Measurements from ENCODE around the gene ECI1.
"Not testable (repeated sequence)": the region's sequence is repeated elsewhere in the genome, so short reads cannot be mapped to it uniquely, and the experiment has no call there.

The ECI1 gene

DNA sequence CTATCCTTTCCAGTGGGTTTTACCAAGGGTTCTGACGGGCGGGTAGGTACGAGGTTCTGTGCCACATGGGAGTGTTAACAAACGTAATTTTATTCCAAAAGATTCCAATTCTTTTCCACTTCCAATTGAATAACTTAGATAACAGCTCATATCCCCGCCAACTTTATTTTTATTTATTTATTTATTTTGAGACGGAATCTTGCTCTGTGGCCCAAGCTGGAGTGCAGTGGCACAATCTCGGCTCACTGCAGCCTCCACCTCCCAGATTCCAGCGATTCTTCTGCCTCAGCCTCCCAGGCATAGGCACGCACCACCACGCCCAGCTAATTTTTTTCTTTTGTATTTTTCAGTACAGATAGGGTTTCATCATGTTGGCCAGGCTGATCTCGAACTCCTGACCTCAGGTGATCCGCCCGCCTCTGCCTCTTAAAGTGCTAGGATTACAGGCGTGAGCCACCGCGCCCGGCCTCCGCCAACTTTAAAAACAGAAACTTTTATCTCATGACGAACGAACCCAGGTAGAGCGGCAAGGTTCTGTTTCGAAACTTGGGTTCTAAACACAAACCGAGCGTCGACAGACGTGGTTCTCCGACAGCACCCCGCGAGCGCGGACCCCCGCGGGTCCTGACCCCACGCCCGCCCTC lies 613 bp downstream of the ECI1 start:
- DNase-seq = no peak

DNA sequence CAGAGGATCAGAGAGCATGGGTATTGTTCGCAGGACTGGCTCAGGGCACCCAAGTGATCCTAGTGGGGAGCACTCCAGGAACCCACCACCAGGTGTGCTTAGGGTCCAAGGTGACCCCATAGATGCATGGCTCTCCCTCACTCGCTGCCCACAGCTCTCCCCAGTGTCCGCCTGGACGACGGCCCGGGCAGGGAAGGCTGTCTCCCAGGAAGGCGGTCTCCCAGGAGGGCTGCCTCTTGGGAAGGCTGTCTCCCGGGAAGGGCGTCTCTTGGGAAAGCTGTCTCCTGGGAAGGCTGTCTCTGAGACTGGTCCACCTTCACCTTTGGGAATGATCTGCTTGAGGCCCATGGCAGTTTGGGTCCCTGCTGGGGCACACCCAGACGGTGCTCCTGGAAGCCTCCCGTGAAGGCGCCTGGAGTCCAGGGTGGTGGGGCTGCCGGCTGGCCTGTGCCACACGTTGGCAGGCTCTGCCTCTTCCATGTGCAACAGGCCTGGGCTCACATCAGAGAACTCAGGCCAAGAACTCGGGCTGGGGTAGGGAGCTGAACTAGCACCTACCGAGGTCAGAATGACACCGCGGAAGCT lies 5.0 kb downstream of the ECI1 start:
- DNase-seq = no peak

DNA sequence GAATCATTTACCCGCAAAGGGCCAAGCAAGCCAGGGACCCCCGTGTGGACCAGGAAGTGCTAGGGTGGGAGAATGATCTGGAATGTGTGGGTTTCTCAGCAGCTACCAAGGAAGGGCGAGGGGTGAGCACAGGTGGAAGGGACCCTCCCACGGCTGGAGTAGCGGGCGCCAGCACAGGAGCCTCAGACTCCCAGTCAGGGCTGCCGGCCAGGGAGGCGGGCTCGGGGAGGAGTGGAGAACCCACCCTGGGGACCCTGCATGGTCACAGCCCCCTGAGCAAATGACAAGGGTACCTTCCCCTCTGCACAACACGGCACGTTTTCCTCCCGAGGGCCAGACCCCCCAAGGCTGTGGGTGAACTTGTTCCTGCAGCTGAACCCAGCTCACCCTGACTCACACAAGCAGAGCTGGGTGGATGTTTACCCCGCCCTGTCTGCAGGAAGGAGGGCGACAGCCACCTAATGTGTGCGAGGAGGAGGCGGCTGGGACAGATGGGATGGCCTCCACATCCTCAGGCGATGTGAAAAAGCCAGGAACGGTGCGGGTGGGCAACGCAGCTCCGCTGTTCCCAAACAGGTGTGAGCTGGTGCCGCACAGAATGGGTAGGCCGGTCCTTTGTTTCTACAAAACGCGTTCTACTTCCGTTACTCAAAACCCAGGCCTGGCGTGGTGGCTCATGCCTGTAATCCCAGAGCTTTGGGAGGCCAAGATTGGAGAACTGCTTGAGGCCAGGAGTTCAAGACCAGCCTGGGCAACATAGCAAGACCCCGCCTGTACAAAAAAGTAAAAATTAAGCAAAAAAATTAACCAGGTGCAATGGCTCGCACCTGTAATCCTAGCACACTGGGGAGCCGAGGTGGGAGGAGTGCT lies 6.2 kb downstream of the ECI1 start:
- no peak for DNase-seq

DNA sequence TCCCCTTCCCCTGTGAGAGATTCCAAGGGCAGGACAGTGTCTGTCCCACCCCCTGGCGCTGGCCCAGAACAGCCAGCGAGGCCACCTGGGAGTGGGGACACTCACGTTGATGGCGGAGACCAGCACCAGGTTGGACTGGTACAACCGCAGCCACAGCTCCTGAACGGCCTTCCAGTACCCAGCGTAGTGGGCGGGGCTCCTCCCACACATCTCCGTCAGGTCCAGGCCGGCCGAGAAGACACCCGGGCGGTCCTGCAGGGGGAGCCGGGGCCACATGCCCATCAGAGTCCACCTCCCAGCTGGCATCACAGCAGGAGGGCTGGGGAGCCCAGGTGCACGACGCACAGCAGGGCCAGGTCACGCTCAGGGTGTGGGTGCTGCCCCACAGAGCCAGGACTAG lies 7.1 kb downstream of the ECI1 start:
- DNase-seq = no peak

DNA sequence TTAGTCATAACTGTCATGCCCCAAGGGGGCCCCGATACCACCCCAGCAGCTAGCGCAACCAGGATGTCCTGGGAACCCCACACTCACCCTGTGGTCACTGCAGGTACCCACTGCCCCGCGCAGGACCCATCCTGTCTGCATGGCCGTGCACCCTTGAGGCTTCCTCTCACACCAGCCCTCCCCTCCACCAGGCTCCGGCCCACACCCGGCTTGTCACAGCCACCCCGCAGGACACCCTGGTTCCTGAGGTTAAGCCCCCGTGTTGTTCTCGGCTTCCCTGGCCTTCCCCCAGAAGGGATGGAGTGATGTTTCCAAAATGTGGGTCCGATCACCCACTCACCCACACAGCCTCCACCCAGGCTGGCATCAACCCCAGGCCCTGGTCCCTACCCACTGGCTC lies 7.6 kb downstream of the ECI1 start:
- no peak for DNase-seq

DNA sequence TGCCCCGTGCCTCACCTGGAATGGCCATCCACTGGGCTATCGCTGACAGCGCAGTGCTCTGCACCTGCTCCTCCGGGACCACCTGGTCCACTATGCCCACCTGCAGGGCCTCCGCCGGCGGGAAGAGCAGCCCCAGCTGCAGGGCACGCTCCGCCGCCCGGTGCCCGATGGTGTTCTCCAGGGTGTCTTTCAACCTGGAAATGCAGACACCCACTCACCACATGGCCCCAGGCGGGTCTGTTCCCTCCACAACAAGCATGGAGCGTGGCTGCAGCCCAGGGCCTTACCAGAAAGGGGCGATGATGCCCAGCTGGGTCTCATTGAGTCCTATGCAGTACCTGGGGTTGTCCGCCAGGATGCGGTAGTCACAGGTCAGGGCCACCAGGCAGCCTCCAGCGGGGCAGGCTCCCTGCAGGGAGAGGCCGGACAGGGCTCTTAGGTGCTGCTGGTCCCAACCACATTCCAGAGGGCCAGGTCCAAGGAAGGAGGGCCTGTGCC lies 8.3 kb downstream of the ECI1 start:
- no peak for DNase-seq

DNA sequence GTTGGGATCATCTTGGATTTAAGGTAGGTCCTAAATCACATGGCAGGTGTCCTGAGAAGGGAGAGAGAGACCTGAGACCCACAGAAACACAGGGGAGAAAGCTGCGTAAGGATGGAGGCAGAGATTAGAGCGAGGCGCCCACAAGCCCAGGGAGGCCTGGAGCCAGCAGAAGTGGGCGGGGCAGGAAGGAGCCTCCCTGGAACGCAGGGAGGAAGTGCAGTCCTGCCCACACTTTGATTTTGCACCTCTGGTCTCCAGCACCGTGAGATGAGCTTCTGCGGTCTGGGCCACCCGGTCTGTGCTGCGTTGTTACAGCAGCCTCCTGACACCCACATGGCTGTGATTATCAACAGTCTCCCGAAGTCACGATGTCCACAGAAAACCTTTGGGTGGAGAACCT lies 8.8 kb downstream of the ECI1 start:
- no peak for DNase-seq

DNA sequence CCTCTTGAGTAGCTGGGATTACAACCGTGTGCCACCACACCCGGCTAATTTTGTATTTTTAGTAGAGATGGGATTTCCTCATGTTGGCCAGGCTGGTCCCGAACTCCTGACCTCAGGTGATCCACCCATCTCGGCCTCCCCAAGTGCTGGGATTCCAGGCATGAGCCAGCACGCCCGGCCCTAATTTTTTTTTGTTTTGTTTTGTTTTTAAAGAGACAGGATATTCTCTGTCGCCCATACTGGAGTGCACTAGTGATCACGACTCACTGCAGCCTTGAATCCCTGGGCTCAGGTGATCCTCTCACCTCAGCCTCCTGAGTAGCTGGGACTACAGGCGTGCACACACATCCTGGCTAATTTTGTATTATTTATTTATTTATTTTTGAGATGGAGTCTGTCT lies 11.1 kb downstream of the ECI1 start:
- DNase-seq = not testable (repeated sequence)

DNA sequence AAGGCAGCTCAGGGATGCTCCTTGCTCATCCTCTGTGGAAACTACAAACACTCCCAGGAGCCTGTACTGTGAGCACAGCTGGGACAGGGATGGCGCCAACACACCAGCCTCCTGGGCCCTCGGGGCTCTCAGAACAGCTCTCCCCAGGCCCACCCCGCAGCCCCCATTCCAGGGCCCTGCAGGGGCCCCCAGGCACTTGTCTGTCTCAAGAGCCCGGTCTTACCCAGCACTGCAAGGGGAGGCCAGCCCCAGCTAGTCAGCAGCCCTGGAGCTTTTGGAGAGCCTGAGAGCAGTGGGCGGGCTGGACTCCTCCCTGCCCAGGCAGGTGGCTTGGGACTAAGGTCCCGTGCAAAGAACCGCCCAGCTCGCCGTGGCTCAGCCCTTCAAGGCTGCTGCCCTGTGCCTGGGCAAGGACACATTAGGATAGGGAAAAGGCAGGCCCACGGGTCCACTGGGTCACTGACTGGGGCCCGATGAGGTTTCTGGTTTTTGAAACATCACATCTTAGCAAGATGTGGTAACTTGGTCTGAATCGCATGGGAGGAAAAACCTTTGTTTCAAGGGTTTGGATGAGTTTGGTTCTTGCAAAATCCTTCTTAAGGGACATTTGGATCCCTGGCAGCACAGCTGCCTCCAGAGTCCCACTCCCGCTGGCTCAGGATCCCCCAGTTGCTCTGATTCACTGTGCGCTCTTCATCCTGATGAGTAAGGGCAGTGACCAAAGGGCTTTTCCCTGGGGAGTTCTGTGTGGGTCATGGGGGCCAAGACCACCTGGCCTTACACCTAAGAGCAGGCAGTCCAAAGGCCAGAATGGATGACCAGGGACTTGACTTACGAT lies 12.3 kb downstream of the ECI1 start:
- no peak for DNase-seq

DNA sequence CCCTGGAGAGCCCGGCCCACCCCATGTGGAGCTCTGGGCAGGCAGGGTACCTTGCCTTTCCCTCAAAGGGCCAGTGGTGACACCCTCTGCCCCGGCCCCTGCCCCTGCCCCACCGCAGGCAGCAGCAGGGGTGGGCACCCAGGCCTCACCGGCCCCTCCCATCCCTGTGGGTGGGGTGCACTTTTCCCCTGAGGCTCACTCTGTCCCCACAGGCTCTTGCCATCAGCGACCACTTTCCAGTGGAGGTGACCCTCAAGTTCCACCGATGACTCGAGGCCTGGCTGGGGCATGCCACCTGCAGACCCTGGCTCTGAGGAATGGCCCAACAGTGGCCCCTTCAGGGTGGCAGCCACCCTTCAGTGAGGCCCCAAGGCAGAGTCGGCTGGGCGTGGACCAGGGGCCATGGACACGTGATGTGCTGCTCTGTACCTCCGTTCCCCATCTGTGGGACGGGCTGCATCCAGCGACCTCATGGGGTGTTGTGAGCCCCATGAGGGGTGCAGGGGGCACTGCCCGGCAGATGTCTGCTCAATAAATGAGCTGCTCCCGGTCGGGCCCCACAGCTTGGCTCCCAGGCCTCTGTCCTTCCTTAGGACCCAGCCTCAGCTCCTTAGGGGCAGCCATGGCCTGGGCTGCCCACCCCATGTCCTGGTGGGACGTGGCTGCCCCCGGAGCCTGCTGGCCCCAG lies 13.1 kb downstream of the ECI1 start:
- DNase-seq = no peak

DNA sequence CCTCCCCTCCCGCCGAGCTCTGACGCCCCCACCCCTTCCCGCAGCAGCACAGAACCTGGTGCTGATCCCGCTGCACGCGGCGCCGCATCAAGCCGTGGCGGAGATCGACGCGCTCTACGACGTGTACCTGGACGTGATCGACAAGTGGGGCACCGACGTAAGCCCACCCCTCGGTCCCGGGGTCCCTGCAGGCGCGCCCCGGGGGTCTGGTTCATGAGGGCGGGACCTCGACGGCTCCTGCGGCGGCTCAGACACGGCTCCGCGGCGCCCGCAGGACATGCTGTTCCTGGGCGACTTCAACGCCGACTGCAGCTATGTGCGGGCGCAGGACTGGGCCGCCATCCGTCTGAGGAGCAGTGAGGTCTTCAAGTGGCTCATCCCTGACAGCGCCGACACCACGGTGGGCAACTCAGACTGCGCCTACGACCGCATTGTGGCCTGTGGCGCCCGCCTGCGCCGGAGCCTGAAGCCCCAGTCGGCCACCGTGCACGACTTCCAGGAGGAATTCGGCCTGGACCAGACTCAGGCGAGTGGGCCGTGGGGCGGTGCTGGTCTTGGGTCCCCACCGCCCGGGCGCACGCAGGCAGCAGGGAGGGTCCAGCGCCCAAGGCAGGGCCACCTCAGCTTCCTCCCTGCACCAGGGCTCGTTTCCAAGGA lies 13.8 kb downstream of the ECI1 start:
- DNase-seq = no peak

DNA sequence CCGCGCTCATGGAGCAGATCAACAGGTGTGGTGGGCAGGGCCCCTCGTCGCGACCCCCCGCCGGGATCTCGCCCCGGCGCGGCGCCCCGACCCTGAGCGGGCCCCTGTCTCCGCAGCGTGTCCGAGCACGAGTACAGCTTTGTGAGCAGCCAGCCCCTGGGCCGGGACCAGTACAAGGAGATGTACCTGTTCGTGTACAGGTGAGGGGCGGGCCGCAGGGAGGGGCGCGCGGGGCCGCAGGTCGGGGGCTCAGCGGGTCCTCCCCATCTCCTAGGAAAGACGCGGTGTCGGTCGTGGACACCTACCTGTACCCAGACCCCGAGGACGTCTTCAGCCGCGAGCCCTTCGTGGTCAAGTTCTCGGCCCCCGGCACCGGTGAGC lies 14.3 kb downstream of the ECI1 start:
- DNase-seq = no peak

DNA sequence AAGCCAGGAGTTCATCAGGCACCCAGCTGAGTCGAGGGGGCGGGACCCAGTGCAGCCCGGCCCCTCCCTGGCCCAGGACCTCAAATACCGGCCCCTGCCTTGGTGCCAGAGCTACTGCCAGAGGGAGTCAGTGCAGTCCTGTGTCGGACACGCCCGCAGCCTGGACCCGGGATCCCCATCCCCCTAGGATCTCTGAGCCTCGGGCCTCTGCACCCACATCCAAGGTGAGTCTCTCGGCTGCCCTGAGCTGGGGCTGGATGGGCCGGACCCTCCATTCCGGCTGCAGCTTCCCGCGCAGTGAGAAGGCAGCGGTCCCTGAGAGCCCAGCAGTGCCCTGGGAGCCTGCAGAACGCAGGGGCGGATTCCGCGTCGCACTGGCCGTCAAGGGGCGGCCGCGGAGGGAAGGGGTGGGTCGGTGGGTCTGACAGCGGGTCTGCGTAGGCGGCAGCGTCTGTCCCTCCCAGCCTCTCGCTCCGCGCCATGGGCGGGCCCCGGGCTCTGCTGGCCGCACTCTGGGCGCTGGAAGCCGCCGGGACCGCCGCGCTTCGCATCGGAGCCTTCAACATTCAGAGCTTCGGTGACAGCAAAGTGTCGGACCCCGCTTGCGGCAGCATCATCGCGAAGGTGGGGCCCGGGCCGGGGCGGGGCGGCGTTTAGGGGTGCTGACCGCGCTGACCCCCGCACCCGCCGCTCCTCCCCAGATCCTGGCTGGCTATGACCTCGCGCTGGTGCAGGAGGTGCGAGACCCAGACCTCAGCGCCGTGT lies 14.9 kb downstream of the ECI1 start, which contains the start of gene DNASE1L2:
DNASE1L2 (plus strand) TSS at position 108 of the 765 bp plus-strand sequence; CDS start at position 481, 373 bp downstream.
- DNase-seq = peak; percentile 60

DNA sequence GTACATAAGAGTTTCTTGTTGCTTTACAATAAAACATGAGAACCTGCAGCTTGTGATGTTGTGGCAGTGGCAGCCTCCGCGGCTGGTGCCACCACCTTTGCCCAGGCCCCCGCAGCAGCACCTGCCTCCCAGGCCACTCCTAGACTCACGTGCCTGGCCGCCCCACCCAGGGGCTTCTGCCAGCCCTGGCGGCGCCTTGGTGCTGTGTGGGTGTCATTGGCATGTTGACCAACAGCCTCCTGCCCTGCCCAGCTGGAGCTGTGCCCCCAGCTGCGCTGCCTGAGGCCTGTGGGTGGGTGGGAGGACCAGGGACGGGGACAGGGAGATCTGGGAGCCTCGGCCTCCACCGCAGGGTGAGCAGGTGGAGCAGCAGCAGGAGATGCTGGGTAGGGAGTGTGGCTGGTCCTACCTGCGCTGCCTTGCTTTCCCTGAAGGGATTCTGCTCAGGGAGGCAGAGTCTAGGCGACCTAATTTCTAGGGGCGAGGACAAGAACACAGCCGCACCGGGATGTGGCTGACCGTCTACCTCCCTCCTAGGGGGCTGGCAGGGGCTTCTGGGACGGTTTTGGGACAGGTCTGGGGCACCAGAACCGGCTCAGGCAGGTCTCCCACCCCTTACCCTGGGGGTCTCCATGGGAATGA lies 15.6 kb downstream of the ECI1 start:
- no peak for DNase-seq

DNA sequence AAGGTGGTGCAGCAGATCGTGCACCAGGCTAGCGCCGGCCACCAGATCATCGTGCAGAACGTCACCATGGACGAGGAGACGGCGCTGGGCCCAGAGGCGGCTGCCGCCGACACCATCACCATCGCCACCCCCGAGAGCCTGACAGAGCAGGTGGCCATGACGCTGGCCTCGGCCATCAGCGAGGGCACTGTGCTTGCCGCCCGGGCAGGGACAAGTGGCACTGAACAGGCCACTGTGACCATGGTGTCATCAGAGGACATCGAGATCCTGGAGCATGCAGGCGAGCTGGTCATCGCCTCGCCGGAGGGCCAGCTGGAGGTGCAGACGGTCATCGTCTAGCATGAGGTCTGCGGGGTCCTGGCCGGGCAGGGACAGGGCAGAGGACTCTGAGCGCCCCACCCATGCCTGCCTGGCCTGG lies 16.1 kb downstream of the ECI1 start:
- no peak for DNase-seq

DNA sequence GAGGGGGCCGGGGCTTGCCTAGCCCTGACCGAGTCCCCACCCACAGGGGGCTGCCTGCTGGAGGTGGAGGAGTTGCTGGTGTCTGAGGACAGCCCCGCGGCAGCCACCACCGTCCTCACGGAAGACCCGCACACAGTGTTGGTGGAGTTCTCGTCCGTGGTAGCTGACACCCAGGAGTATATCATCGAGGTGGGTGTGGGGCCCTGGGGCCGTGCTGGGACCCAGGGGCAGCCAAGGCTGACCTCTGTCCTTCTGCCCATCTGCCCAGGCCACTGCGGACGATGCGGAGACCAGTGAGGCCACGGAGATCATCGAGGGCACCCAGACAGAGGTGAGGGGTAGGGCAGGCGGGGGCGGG lies 16.6 kb downstream of the ECI1 start:
- no peak for DNase-seq

DNA sequence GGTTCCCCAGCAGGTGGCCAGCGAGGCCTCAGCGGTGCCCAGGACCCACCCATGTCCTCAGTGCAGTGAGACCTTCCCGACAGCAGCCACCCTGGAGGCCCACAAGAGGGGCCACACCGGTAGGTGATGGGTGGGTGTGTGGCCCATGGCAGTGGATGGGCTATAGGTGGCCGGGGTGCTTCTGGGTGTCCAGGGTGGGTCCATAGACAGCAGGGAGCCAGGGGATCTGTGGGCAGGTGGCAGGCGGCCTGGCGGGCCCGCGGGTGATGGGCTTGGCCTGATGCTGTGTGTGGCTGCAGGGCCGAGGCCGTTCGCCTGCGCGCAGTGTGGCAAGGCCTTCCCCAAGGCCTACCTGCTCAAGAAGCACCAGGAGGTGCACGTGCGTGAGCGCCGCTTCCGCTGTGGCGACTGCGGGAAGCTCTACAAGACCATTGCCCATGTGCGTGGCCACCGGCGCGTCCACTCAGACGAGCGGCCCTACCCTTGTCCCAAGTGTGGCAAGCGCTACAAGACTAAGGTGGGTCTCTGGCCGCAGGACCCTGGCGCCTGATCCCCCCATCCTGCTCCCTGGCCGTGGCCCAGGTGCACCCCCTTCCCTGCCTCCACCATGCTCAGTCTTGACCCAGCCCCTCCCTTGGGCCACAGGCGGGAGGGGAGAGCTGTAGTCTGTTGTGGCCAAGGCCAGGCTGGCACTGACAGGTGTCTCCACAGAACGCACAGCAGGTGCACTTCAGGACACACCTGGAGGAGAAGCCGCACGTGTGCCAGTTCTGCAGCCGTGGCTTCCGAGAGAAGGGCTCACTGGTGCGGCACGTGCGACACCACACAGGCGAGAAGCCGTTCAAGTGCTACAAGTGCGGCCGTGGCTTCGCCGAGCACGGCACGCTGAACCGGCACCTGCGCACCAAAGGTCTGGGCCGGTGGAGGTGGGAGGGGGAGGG lies 17.2 kb downstream of the ECI1 start:
- DNase-seq = no peak

DNA sequence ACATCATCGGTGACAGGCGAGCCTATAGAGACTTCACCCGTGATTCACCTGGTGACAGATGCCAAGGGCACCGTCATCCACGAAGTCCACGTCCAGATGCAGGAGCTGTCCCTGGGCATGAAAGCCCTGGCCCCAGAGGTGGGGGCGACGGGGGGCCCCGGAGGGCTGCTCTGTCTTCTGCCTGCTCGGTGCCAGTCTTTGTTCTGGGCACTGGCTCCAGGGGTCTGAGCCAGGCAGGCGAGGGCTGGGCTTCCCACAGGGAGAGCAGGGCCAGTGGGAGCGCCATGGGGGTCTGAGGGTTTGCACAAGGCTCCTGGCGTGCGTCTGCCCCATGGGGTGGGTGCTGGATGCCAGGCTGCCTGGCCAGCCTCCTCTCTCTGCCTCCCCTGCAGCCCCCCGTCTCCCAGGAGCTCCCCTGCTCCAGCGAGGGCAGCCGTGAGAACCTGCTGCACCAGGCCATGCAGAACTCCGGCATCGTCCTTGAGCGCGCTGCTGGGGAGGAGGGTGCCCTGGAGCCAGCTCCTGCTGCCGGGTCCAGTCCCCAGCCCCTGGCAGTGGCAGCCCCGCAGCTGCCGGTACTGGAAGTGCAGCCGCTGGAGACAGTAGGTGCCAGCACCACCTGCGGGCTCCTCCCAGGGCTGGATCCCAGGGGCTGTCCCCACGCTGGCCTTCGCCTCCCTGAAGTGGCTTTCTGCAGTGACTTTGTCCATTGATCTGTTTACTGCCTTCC lies 18.2 kb downstream of the ECI1 start:
- no peak for DNase-seq
